Vagina (tissue), 2 donors: ENCODE results near the gene MDFIC. TPM values are rescaled to one million over a fixed set of nuclear protein-coding genes. Genes with fewer than 3 reads are reported as not detected.

Experiments used
- DNase-seq, 2 donors: peaks; one replicate each; pipeline ENCODE4 v3.0.0-alpha.2; 2017; ENCODE audit errors: extremely low spot score in 2 of 2
- H3K27ac ChIP-seq: fragments of 200-600 bp; sonication (generic); one replicate; pipeline ENCODE4 v1.5.1; 2019
- H3K27me3 ChIP-seq: fragments of 200-600 bp; sonication (generic); one replicate; pipeline ENCODE4 v1.5.1; 2019
- H3K36me3 ChIP-seq, 2 donors: fragments of 200-600 bp; sonication (generic); one replicate each; pipeline ENCODE4 v1.5.1; 2017 to 2019
- H3K4me1 ChIP-seq: fragments of 200-600 bp; sonication (generic); one replicate; pipeline ENCODE4 v1.5.1; 2019
- H3K4me3 ChIP-seq, 2 donors: fragments of 200-600 bp; sonication (generic); 1 replicate in 1 of 2; 2 replicates in 1 of 2; pipeline ENCODE4 v1.5.1; 2016 to 2019
- H3K9me3 ChIP-seq: fragments of 200-600 bp; sonication (generic); one replicate; pipeline ENCODE4 v1.5.1; 2019
- POLR2A ChIP-seq, 2 donors: fragments of 450-650 bp; IDR thresholded peaks; one replicate each; pipeline ENCODE4 v1.6.1; 2017; ENCODE audit warnings: antibody characterized with exemption in 2 of 2, mild to moderate bottlenecking in 2 of 2, moderate library complexity in 2 of 2
- POLR2AphosphoS5 ChIP-seq, 2 donors: sonication (generic); formaldehyde crosslinking; IDR thresholded peaks; one replicate each; pipeline ENCODE4 v1.9.0; 2017; ENCODE audit warnings: antibody characterized with exemption in 2 of 2, mild to moderate bottlenecking in 2 of 2, low read depth in 1 of 2; ENCODE audit not compliant: insufficient read depth in 1 of 2
- intact Hi-C: fragments of 100-400 bp; cut with DNase I; formaldehyde crosslinking; loops from one replicate; pipeline ENCODE4 v1.15.1; 2023
- total RNA-seq: library from RNA; depleted of rRNA; stranded (reverse); fragments of >200 nt; gene quantifications from one replicate; pipeline ENCODE4 v1.2.3, GENCODE V29; 2016
- TF ChIP-seq, protein P1 (sequence below), 3 experiments: fragments of 450-650 bp in 2 of 3; fragments of 200-600 bp in 1 of 3; sonication (generic) in 1 of 3; IDR thresholded peaks; one replicate each; pipeline ENCODE4 v1.5.1; 2017 to 2019; ENCODE audit warnings: antibody characterized with exemption in 3 of 3, mild to moderate bottlenecking in 2 of 3, moderate library complexity in 2 of 3

The MDFIC gene
- total RNA-seq, 1 donor from 2014 or later = 27.7 TPM

DNA sequence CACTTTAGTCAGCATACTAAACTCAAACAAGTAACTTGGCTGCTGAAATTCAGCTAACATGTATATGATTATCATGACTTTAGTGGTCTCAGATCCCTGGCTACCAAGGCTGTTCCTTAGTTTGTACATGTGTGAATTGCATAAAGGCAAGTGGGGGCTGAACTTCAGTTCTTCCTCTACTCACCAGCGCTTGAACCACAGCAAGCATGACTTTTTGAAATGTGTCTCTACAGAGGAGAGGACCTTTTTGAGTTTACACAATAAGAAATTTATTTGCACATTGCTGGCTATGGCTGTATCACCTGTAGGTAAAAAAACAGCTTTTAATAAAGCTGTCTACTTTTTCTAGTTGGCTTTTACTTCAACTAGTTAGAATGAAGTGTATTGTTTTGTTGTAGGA, 48.8 kb downstream of the MDFIC start:
- DNase-seq = no peak
- no peak overlapping the region for H3K27ac ChIP-seq
- TF ChIP-seq POLR2AphosphoS5 (IDR thresholded peaks at IDR 0.05; ENCODE audit: insufficient read depth in 1 of 2, low read depth in 1 of 2) (no peak), POLR2A (IDR thresholded peaks at IDR 0.05) (no peak)
- TF ChIP-seq, protein P1, sequence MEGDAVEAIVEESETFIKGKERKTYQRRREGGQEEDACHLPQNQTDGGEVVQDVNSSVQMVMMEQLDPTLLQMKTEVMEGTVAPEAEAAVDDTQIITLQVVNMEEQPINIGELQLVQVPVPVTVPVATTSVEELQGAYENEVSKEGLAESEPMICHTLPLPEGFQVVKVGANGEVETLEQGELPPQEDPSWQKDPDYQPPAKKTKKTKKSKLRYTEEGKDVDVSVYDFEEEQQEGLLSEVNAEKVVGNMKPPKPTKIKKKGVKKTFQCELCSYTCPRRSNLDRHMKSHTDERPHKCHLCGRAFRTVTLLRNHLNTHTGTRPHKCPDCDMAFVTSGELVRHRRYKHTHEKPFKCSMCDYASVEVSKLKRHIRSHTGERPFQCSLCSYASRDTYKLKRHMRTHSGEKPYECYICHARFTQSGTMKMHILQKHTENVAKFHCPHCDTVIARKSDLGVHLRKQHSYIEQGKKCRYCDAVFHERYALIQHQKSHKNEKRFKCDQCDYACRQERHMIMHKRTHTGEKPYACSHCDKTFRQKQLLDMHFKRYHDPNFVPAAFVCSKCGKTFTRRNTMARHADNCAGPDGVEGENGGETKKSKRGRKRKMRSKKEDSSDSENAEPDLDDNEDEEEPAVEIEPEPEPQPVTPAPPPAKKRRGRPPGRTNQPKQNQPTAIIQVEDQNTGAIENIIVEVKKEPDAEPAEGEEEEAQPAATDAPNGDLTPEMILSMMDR (IDR thresholded peaks at IDR 0.05) = no peak
- intact Hi-C loops = no loop called here
- no peak overlapping the region for H3K4me3 ChIP-seq
- peaks cover 8% of the 10 kb centered on the region for H3K4me1 ChIP-seq
- H3K9me3 ChIP-seq = no peaks in the 10 kb centered on the region
- H3K36me3 ChIP-seq = no peaks in the 10 kb centered on the region
- H3K27me3 ChIP-seq = no peaks in the 10 kb centered on the region

- no peaks in the 10 kb centered on the region for H3K9me3 ChIP-seq
- TF ChIP-seq, protein P1 (IDR thresholded peaks at IDR 0.05) = no peak
- no peak for TF ChIP-seq POLR2AphosphoS5 (IDR thresholded peaks at IDR 0.05; ENCODE audit: insufficient read depth in 1 of 2, low read depth in 1 of 2)
- no peak for TF ChIP-seq POLR2A (IDR thresholded peaks at IDR 0.05)
- H3K4me1 ChIP-seq = peaks cover 8% of the 10 kb centered on the region
- no peak for DNase-seq
- H3K27me3 ChIP-seq = no peaks in the 10 kb centered on the region
- no peaks in the 10 kb centered on the region for H3K36me3 ChIP-seq
- H3K4me3 ChIP-seq = no peak overlapping the region
- intact Hi-C loops = no loop called here
- H3K27ac ChIP-seq = no peak overlapping the region
These were observed 50.7 kb downstream of the MDFIC start for GRCh38 chr7:114972567-114972966.

DNA sequence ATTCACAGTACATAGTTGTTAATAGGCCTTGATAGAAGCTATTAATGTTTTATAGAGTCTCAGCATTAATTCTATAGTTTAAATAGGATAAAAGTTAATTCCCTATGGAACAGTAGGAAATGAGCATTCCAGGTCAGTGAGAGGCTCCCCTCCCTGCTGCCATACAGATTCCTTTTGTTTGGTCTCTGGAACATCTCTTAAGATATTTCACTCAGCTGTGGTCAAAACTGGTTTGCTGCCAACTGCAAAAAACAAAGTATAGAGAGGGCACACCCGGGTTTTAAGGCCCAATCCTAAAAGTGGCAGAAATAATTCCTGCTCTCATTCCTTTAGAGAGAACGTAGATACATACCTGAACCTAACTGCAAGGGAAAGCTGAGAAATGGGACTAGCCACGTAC, 51.3 kb downstream of the MDFIC start:
- no peak overlapping the region for H3K27ac ChIP-seq
- H3K27me3 ChIP-seq = no peaks in the 10 kb centered on the region
- H3K36me3 ChIP-seq = no peaks in the 10 kb centered on the region
- DNase-seq = no peak
- no peak for TF ChIP-seq POLR2A (IDR thresholded peaks at IDR 0.05)
- no peak for TF ChIP-seq POLR2AphosphoS5 (IDR thresholded peaks at IDR 0.05; ENCODE audit: insufficient read depth in 1 of 2, low read depth in 1 of 2)
- TF ChIP-seq, protein P1 (IDR thresholded peaks at IDR 0.05) = no peak
- H3K9me3 ChIP-seq = no peaks in the 10 kb centered on the region
- peaks cover 8% of the 10 kb centered on the region for H3K4me1 ChIP-seq
- intact Hi-C loops = no loop called here
- no peak overlapping the region for H3K4me3 ChIP-seq

GRCh38 chr7:114975401-114975800, 53.5 kb downstream of the MDFIC start:
- intact Hi-C loops = no loop called here
- TF ChIP-seq, protein P1 (IDR thresholded peaks at IDR 0.05) = no peak
- no peak for TF ChIP-seq POLR2A (IDR thresholded peaks at IDR 0.05)
- TF ChIP-seq POLR2AphosphoS5 (IDR thresholded peaks at IDR 0.05; ENCODE audit: insufficient read depth in 1 of 2, low read depth in 1 of 2) = no peak

DNA sequence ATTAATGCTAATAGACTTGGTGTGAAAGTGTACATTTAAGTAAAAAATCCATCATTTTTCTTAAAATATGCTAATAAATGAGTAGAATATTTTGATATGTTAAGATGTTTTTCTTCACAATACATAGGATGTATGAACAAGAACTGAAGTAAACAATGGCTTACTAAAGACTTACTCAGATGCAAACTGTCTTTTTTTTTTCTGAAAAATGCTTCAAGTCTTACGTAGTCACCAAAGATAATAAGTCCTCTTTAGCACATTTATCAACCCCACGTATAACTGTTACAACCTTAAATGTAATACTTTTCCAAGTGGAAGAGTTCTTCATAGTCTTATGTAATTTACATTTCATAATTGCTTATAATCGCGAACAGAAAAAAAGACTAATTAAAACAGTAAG, 54.8 kb downstream of the MDFIC start:
- Histone ChIP-seq H3K27ac (no peak overlapping the region), H3K4me1 (peaks cover 8% of the 10 kb centered on the region), H3K36me3 (no peaks in the 10 kb centered on the region), H3K9me3 (no peaks in the 10 kb centered on the region), H3K27me3 (no peaks in the 10 kb centered on the region), H3K4me3 (no peak overlapping the region)
- no peak for DNase-seq
- TF ChIP-seq, protein P1 (IDR thresholded peaks at IDR 0.05) = no peak
- TF ChIP-seq POLR2AphosphoS5 (IDR thresholded peaks at IDR 0.05; ENCODE audit: insufficient read depth in 1 of 2, low read depth in 1 of 2) = no peak
- TF ChIP-seq POLR2A (IDR thresholded peaks at IDR 0.05) = no peak
- intact Hi-C loops = no loop called here

More at GRCh38 chr7:114975401-114975800, 53.5 kb downstream of the MDFIC start:
- Histone ChIP-seq H3K36me3 (no peaks in the 10 kb centered on the region), H3K27me3 (no peaks in the 10 kb centered on the region), H3K9me3 (no peaks in the 10 kb centered on the region), H3K27ac (no peak overlapping the region), H3K4me3 (no peak overlapping the region), H3K4me1 (peaks cover 8% of the 10 kb centered on the region)
- no peak for DNase-seq
